ENCODE results near the gene SNUPN.

DNA sequence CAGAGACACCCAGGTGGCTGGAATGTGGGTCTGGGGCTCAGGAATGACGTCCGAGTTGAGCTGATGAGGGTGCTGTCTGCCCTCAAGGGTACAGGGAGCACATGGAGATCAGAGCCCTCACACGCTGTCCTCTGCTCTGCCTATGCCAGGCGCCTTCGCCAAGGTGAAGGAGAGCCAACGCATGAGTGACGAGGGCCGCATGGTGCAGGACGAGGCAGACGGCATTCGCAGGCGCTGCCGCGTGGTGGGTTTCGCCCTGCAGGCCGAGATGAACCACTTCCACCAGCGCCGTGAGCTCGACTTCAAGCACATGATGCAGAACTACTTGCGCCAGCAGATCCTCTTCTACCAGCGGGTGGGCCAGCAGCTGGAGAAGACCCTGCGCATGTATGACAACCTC is 31.3 kb upstream of the SNUPN start:
- TF ChIP-seq, protein P1, sequence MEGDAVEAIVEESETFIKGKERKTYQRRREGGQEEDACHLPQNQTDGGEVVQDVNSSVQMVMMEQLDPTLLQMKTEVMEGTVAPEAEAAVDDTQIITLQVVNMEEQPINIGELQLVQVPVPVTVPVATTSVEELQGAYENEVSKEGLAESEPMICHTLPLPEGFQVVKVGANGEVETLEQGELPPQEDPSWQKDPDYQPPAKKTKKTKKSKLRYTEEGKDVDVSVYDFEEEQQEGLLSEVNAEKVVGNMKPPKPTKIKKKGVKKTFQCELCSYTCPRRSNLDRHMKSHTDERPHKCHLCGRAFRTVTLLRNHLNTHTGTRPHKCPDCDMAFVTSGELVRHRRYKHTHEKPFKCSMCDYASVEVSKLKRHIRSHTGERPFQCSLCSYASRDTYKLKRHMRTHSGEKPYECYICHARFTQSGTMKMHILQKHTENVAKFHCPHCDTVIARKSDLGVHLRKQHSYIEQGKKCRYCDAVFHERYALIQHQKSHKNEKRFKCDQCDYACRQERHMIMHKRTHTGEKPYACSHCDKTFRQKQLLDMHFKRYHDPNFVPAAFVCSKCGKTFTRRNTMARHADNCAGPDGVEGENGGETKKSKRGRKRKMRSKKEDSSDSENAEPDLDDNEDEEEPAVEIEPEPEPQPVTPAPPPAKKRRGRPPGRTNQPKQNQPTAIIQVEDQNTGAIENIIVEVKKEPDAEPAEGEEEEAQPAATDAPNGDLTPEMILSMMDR (IDR thresholded peaks at IDR 0.05 in 8 of 11, conservative IDR thresholded peaks at IDR 0.05 in 3 of 11): no peak
- TF ChIP-seq POLR2A (IDR thresholded peaks at IDR 0.05): no peak
